HG03175 (cell line): Measurements from ENCODE around the gene KIF3B.
"Not testable (repeated sequence)": the region's sequence is repeated elsewhere in the genome, so short reads cannot be mapped to it uniquely, and the experiment has no call there.

Experiments
- ATAC-seq: cut with Tn5 transposase; IDR thresholded peaks from one replicate; pipeline ENCODE4 v1.9.1; 2021; ENCODE audit warnings: mild to moderate bottlenecking, moderate library complexity; ENCODE audit not compliant: unreplicated experiment

Gene KIF3B

DNA sequence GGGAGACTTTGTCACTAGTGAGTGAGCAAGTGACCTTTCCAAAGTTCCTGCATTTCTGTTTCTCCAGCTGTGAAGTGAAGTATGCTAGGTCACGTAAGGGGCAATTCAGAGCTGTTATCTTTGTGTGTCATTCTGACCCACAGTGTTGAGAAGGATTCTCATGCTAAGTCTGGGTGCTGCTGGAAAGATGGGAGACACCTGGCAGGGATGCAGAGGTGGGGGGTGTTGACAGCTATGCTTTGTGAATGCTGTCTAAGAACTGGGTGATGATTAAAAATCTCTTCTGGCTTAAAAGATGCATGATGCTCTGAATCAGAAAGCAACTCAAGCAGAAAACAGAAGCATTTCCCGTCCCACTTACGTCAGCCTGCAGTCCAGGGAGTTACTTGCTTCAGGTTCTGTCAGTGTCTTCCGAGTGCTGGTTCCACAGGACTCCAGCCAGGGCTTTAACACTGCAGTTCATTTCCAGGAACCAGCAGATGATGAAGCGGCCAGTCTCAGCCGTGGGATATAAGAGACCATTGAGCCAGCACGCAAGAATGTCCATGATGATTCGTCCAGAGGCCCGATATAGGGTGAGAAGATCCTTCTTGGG is 49.7 kb downstream of the KIF3B start:
- no peak for ATAC-seq

DNA sequence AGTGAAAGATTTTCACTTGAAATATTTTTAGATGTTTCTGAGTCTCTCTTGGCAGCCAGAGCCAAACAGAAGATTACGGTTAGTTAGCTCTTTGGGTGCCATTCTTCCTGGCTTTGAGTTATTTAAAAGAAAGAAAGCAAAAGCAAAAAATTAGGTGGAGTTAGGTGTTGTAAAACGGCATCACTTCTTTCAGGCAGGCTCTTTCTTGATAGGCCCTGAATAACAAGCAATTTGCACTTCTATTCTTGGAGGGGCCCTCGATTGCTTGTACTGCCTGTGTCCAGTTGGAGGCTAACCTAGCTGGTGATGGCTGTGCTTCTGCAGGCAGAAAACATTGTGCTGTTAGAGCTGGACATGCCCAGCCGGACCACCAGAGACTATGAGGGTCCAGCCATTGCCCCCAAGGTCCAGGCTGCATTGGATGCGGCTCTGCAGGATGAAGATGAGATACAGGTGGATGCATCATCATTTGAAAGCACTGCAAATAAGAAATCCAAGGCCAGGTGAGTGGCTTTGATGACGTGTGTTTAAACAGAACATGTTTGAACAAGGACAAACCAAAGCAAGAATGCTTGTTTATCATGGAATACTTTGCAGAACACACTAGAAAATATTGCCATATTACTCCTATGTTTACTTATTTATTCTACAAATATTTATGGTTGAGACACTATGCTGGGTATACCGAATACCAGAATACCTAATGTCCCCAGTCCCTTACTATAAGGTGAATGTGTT is 52.5 kb downstream of the KIF3B start:
- ATAC-seq, result no peak

DNA sequence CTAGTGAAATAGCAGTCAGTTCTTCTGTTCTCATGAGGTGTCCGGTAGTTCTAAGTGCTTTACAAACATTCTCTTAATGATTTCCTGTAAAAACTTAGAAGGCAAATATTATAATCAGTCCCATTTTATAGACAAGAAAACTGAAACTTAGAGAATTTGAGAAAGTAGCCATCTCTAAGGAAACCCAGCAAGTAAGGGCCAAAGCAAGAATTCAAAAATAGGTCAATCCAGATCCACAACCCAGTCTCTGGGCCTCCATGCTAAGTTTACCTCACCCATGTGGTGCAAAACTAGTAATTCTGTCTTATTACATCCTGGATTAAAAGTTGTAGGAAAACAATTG is 53.1 kb downstream of the KIF3B start:
- ATAC-seq, result no peak

DNA sequence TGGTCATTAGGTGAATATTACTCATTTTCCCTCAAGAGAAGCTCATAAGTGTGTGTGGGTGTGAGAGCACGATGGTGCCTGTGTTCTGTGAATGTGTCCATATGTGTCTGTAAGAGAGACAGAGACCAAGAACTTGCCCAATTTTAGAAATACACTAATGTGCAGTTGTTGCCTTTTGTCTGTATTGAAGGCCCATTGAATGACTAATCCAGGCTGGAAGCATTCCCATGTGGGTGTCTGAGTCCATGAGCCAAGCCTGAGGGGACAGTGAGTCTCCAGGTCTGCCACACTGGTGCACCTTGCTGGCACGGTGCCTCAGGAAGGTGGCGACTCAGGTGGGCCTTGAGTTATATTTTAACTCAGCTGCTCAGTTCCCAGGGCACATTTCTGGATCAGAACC is 55.2 kb downstream of the KIF3B start:
- ATAC-seq, result no peak

DNA sequence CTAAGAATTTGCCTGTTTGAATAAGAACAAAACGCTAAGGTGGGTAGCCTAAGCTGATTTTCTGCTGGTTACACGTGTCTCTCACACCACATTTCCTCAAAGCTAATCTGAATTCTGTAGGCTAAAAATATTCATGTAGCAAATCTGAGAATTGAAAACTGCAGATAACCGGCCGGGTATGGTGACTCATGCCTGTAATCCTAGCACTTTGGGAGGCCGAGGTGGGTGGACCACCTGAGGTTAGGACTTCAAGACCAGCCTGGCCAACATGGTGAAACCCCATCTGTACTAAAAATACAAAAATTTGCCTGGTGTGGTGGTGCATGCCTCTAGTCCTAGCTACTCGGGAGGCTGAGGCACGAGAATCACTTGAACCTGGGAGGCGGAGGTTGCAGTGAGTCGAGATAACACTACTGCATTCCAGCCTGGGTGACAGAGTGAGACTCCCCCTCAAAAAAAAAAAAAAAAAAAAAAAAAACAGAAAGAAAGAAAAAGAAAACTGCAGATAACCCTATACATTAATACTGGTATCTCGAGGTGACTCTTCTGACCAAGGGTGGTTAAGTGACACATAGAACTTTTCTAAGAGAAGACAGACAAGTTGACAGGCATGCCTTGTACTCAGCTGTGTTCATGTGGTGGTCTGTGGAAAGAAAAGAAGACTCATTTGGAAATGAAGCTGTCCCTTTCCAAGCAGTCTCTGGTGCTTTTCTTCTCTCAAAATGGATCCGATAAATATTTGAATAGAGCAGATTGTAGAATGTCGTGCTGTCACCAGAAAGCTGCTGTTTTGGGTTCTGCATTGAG is 55.9 kb downstream of the KIF3B start:
- peak; percentile 43 for ATAC-seq

DNA sequence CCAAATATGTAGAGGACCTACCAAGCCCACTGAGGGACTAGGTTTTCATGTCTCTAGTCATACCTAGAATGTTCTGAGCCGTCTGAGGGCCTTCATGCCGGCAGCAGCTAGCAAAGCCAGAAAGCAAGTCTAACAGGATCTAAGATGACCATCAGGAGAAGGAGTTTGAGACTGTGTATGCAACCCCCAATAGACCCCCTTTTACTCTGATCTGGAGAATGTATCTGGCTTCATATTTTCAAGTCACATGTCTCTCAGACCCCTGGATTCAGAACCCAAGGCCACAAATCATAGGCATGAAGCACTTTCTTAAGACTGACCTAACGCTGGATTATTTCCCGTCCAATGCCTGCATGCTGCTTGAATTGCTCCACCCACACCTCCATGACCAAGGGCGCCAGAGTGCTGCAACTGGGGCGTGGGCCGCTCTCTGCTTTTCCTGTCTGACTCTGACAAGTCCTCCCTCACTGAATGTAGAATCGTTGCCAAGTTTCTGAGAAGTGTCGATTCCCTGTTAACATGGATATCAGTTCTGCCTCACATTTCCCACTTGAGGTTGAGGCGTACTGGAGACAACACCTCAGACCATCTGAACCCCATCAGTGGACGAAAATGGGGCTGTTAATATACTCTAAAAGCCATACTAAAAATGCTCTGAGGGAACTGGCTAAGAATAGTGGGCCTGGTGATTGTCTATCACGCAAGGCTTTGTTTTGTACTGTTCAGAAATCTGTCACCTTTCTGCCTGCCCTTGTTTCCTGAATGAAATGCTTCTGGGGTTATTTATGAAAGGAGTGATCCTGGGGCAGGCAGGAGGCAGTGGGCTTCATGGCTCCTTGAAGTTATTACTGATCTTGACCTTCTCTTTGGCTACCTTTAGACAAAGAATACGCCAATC is 56.8 kb downstream of the KIF3B start:
- ATAC-seq, result peak; percentile 33

DNA sequence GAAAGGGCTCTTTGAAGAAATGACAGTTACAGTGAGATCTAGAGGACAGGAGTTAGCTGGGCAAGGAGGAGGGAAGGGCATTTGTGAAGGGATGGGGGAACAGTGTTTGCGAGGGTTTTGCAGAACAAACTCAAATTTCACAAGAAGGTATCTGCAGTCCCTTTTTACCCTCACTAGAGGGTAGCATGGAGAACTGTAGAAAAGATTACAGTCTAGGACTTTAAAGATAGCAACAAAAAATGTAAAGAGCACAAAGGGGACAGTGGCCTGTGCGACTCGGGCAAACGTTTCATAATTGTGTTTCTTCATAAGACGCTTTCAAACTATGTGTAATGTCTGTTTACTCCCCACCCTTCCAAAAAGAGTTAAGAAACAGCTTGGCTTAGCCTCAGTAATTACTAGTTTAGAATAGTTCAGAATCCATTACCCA is 59.5 kb downstream of the KIF3B start:
- no peak for ATAC-seq

DNA sequence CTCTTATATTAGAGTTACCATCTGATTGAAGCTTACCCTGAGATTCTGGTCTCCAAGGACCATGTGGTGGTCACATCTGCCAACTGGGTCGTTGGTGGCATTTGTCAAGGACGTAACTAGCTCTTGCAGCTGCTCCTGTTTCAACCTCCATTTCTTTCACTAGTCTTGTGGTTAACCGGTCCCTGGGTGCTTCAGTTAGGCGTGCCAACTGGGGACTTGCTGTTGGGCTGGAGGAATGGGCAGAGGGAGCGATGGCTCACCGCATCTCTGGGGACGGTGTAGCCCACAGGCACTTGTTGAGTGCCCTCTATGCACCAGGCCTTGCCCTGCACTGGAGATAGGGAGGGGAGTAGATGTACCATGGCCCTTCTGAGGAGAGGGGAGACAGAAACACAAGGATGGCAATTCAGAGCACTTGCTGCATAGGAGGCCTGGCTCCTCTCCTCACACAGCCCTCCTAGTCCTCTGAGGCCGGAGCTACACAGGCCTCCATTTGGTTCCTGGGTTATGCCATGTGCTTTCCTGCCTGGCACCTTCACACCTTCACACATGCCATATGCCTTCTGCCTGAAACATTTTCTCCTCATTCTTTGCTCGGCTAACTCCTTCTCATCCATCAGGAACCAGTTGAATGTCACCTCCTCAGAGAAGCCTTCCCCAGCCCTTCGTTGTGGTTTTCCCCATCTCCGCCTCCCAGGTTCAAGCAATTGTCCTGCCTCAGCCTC is 60.6 kb downstream of the KIF3B start:
- ATAC-seq, result no peak

DNA sequence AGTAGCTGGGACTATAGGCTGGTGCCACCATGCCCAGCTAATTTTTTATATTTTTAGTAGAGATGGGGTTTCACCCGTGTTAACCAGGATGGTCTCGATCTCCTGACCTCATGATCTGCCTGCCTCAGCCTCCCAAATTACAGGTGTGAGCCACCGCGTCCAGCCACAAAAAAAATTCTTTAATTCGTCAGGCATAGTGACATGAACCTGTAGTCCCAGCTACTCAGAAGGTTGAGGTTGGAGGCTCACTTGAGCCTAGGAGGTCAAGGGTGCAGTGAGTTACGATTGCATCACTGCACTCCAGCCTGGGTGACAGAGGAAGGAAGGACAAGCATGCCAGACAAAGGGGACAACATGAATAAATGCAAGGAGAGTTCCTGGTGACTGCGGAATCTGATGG is 61.2 kb downstream of the KIF3B start:
- ATAC-seq, result no peak

DNA sequence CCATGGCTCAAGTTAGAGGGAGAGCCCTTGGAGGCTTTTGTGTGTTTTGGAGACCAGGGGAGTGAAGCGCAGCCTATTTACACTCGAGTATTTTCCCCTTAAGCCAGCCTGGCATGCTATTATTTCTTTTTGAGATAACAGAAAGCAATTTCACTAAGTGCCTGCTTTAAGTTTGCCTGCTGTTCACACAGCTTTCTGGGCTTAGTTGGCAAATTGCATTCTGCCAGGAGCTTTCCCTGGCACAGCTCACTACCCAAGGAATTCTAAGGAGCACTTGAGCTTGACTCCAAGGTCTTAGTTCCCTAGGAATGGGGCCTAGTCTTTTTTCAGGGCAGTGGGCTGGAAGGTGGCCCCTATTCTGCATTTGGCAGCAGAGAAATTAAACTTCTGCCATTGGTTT is 61.7 kb downstream of the KIF3B start:
- no peak for ATAC-seq

DNA sequence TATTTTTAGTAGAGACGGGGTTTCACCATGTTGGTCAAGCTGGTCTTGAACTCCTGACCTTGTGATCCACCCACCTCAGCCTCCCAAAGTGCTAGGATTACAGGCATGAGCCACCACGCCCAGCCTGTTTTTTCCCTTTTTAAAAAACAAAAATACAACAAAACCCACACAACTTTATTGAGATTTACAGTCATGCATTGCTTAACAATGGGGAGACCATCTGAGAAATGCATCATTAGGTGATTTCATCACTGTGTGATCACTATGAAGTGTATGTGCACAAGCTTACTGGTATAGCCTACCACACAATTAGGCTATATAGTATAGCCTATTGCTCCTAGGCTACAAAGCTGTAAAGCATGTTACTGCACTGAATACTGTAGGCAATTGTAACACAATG is 63.6 kb downstream of the KIF3B start:
- not testable (repeated sequence) for ATAC-seq

DNA sequence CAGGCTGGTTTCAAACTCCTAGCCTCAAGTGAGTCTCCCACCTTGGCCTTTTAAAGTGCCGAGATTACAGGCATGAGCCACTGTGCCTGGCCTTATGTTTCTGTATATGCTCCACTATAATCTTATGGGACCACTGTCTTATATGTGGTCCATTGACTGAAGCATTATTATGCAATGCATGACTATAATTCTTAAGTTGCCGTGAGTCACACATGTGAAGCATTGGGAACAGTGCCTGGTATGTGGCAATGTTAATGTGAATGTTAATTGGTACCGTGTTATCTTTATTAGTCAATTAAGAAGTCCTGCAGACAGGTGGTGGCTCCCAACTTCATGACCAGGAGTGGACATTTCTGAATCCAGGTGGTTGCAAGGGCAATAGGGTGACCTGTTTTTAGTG is 66.0 kb downstream of the KIF3B start:
- ATAC-seq, result no peak

DNA sequence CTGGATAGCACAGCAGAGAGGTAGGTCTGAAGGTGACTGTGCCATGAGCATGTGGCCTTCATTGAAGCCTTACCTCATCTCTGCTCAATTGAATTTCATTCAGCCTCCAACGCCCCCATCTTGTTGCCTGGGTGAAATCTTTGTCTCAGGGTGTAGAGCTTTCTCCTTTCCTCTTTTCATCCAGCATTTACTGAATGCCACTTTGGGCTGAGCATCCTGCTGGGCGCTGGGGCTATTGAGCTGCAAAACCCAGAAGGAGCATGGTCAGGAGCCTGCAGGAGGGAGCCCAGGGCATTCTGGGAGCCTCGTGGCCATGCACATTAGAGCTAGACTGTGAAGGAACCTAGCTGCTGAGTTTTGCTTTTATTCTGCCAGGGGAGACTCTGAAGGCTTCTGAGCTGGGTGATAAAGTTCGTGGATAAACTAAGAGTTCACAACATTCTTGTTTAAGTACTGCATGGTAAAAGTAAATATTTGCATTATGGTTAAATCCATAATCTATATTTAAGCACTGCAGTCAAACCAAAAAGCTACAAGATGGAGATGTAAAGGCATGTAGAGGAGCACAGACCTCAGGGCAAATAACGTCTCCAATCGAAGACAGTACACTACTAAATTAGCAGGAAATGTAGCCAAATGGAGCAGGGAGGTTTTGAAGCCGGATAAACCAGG is 67.5 kb downstream of the KIF3B start:
- ATAC-seq, result no peak

DNA sequence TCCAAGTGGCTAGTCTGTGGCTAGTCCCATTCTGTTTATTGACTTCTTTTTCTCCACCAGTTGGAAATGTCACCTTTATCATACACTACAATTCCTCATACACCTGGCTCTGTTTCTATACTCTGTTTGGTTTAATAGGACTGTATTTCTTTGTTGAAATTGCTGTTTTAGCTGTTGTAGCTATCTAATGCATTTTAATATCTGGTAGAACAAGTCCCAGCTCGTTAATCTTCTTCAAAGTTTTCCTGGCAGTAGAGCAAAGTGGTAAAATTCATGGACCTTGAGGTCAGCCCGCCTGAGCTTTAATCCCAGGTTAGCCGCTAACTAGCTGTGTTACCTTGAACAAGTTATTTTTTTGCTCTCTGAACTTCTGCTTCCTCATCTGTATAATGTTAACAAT is 70.8 kb downstream of the KIF3B start:
- no peak for ATAC-seq

DNA sequence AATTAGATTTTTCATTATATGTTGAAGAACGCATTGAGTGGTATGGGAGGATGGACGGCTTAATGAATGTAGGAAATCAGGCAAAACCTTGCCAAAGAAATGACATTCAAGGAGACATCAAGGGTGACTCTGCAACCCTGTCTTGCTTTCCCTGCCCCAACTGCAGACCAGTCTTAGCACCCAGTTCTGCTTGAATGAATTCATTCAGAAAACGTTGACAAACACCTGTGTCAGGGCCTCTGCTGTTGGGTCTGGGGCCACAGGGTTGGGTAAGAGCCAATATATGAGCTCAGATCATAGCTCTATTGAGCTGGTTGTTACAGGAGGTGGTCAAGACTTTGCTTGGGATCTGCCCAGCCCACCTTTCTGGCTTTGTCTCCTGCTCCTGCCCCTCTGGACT is 73.0 kb downstream of the KIF3B start:
- ATAC-seq, result no peak

DNA sequence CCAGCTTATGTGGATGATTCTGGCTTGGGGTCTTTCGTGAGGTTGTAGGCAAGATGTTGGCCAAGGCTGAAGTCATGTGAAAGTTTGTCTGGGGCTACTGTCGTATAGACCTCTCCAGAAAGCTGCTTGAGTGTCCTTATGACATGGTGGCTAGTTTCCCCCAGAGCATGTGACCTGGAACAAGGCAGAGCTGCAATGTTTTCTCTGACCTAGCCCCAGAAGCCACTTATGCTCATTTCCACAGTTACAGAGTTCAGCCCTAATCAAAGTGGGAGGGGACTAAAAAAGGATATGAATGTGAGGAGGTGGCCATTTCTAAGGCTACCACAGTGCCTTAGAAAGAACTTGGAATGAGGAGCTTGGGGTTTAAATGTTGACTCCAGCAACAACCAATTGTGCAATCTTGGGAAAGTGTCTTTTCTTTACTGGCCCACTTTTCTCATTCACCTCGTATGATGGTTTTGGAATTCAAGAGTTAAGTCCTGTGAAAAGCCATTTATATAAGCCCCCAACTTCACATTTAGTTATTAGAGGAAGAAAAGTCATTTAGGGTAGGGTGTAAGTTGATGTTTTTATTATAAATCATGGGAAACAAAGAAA is 74.8 kb downstream of the KIF3B start:
- no peak for ATAC-seq

DNA sequence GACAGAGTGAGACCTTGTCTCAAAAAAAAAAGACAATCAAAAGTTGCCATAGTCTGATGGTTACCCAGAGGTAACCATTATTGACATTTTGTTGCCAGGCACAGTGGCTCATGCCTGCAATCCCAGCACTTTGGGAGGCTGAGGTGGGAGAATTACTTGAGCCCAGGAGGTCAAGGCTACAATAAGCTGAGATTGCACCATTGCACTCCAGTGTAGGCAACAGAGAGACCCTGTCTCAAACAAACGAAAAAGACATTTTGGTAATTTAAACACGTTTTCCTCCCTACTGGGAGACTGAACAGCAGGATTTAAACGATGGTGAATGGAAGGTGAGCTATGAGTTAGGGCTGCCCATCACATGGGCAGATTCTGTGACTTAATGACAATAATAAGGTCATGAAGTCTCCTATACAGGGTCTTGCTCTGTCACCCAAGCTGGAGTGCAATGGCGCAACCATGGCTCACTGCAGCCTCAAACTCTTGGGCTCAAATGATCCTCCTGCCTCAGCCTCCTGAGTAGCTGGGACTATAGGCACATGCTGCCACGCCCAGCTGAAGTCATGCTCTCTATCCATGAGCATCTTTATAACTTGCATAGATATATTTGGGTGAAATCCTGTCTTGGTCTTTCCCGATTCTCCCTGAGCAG is 76.5 kb downstream of the KIF3B start:
- ATAC-seq, result no peak

DNA sequence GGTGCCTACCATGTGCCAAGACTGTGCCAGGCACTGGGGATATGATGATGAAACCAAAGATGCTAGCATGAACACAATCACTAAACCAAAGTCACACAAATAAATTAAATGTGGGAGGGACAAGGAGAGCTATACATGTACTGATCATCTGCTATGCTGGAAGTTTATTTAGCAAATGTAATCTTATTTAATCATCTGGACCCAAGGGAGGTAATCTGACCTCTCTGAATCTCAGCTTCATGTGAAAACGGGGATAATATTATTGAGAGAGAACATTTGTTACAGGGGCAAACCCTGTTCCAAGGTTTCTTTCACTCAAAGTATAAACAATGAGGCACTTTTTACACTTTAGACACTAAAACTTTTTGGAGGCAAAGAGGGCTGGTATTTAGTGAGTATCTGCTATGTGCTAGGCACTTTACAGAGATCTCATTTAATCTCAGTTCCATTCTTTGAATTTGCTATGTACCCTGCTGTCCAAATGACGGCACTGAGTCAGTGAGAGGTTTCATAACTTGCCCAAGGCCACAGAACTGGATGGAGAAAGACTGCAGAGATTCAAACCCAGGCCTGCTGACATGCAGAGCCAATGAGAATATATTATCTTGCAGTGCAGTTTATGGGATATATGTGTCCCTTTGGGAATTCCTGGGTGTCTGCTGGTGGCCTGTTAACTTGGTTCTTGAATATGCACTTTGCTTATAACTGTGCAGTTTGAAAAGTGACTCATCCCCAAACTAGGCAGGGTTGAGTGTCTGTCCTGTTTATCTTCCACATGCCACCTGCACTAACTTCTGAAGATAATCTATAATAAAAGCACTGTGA is 77.4 kb downstream of the KIF3B start:
- ATAC-seq, result no peak
